Endothelial cell of umbilical vein (primary cell): ENCODE data around the gene USH2A. TPM values are rescaled to one million over a fixed set of nuclear protein-coding genes. Genes with fewer than 3 reads are reported as not detected.

Experiments used
- BruUV-seq: library from RNA; stranded (reverse); fragments of 400-500 nt; replicated peaks from 2 replicates; lab custom pipeline; 2021; lab: Mats Ljungman, UMichigan
- CTCF ChIA-PET: fragments of 300-600, 350-600 bp; sonication (Branson Sonifier 250); formaldehyde crosslinking; loops from one replicate; lab custom pipeline; 2021; ENCODE audit warnings: antibody characterized with exemption, inconsistent platforms; lab: Charles Lee
- POLR2A ChIA-PET: fragments of 300-600, 350-600 bp; sonication (Branson Sonifier 250); formaldehyde crosslinking; loops from one replicate; lab custom pipeline; 2021; ENCODE audit warnings: antibody characterized with exemption, inconsistent platforms; lab: Charles Lee
- DNase-seq: peaks from one replicate; pipeline ENCODE4 v3.0.0-alpha.2; 2011; ENCODE audit warnings: low read depth, low spot score
- FAIRE-seq: peaks from 2 replicates; lab custom pipeline; 2011; peaks lifted over from hg19 to GRCh38; lab: Jason Lieb, UNC
- H2AFZ ChIP-seq: 2 replicates; pipeline ENCODE4 v1.6.0; 2012; ENCODE audit warnings: low read depth, low read length, control low read depth, inconsistent platforms
- H3K27ac ChIP-seq: 2 replicates; pipeline ENCODE4 v1.5.1; 2011; ENCODE audit warnings: low read depth, mild to moderate bottlenecking, control low read depth, low read length, moderate library complexity; ENCODE audit not compliant: insufficient read depth
- H3K27me3 ChIP-seq, 2 experiments: 2 replicates each; pipeline versions ENCODE4 v1.6.0 to v1.6.1; 2011; ENCODE audit warnings: low read length in 2 of 2, mixed read lengths in 1 of 2; ENCODE audit not compliant: control insufficient read depth in 2 of 2, insufficient read depth in 2 of 2
- H3K36me3 ChIP-seq, 2 experiments: 2 replicates in 1 of 2; 3 replicates in 1 of 2; pipeline ENCODE4 v1.5.1; 2011; ENCODE audit warnings: low read length in 2 of 2, mild to moderate bottlenecking in 1 of 2, moderate library complexity in 1 of 2; ENCODE audit not compliant: control insufficient read depth in 2 of 2, insufficient read depth in 2 of 2; ENCODE audit errors: extremely low read depth in 1 of 2
- H3K4me1 ChIP-seq: 3 replicates; pipeline ENCODE4 v1.5.1; 2011; ENCODE audit warnings: mild to moderate bottlenecking, low read length; ENCODE audit not compliant: control insufficient read depth, insufficient read depth; ENCODE audit errors: extremely low read depth
- H3K4me2 ChIP-seq: 2 replicates; pipeline ENCODE4 v1.6.1; 2011; ENCODE audit warnings: low read length, control low read depth, mixed read lengths; ENCODE audit not compliant: insufficient read depth
- H3K4me3 ChIP-seq, 3 experiments: fragments of 200-600 bp in 1 of 3; sonication (generic), shearing (Covaris generic) in 1 of 3; replicated peaks in 1 of 3; 2 replicates each; pipeline ENCODE4 v1.5.1; 2011 to 2016; ENCODE audit warnings: control low read depth in 3 of 3, low read length in 3 of 3, mild to moderate bottlenecking in 2 of 3, inconsistent platforms in 1 of 3, low read depth in 1 of 3, moderate library complexity in 1 of 3; ENCODE audit not compliant: insufficient read depth in 1 of 3
- H3K79me2 ChIP-seq: 2 replicates; pipeline ENCODE4 v1.6.0; 2012; ENCODE audit warnings: low read length, inconsistent platforms; ENCODE audit not compliant: control insufficient read depth, insufficient read depth
- H3K9ac ChIP-seq: replicated peaks from 2 replicates; pipeline ENCODE3; 2011; ENCODE audit warnings: low read length, control low read depth; ENCODE audit not compliant: insufficient read depth; ENCODE audit errors: extremely low read depth
- H3K9me1 ChIP-seq: replicated peaks from 3 replicates; pipeline ENCODE4 v1.6.0; 2011; ENCODE audit warnings: mild to moderate bottlenecking, low read length; ENCODE audit not compliant: control insufficient read depth, insufficient read depth; ENCODE audit errors: extremely low read depth
- H3K9me3 ChIP-seq: replicated peaks from 2 replicates; pipeline ENCODE4 v1.5.1; 2012; ENCODE audit warnings: low read length, inconsistent platforms; ENCODE audit not compliant: control insufficient read depth, insufficient read depth
- H4K20me1 ChIP-seq: replicated peaks from 2 replicates; pipeline ENCODE3; 2011; ENCODE audit warnings: mild to moderate bottlenecking, low read length; ENCODE audit not compliant: control insufficient read depth, insufficient read depth; ENCODE audit errors: extremely low read depth
- CTCF ChIP-seq, 2 donors: IDR thresholded peaks; 1 replicate in 1 of 2; 2 replicates in 1 of 2; pipeline ENCODE4 v1.5.1; 2011; ENCODE audit warnings: low read length in 2 of 2, mild to moderate bottlenecking in 2 of 2, moderate library complexity in 2 of 2, control low read depth in 1 of 2, inconsistent platforms in 1 of 2, low read depth in 1 of 2; ENCODE audit not compliant: insufficient read depth in 1 of 2; ENCODE audit errors: extremely low read depth in 1 of 2
- EZH2 ChIP-seq: IDR thresholded peaks from 2 replicates; pipeline ENCODE4 v1.6.1; 2012; ENCODE audit warnings: borderline replicate concordance, low read depth, mild to moderate bottlenecking, moderate library complexity, low read length, inconsistent platforms; ENCODE audit not compliant: severe bottlenecking
- FOS ChIP-seq: IDR thresholded peaks from 2 replicates; pipeline ENCODE4 v1.6.1; 2011; ENCODE audit warnings: mild to moderate bottlenecking, low read length, moderate library complexity, borderline replicate concordance; ENCODE audit not compliant: insufficient read depth
- GATA2 ChIP-seq: IDR thresholded peaks from 2 replicates; pipeline ENCODE4 v1.7.0; 2011; ENCODE audit warnings: low read depth, mild to moderate bottlenecking, moderate library complexity, mixed read lengths, low read length; ENCODE audit not compliant: insufficient read length, insufficient read depth
- JUN ChIP-seq: IDR thresholded peaks from 2 replicates; pipeline ENCODE4 v1.6.1; 2011; ENCODE audit warnings: borderline replicate concordance, low read depth; ENCODE audit not compliant: insufficient read length, insufficient read depth
- MYC ChIP-seq: IDR thresholded peaks from one replicate; pipeline ENCODE4 v1.6.1; 2011; ENCODE audit warnings: mild to moderate bottlenecking, low read depth, low read length
- POLR2A ChIP-seq: IDR thresholded peaks from 2 replicates; pipeline ENCODE4 v1.6.1; 2012; ENCODE audit warnings: low read depth, mild to moderate bottlenecking, control low read depth, low read length
- POLR2AphosphoS5 ChIP-seq: IDR thresholded peaks from 2 replicates; pipeline ENCODE4 v1.6.1; 2012; ENCODE audit warnings: low read depth, mild to moderate bottlenecking, control low read depth, low read length, moderate library complexity; ENCODE audit not compliant: insufficient read depth
- dilution Hi-C: fragments of 300-500 bp; cut with MboI; formaldehyde crosslinking; loops from one replicate; pipeline ENCODE4 v1.15.0; 2019; ENCODE audit warnings: low sequenced_read_pairs; ENCODE audit not compliant: extremely low pct_ligation_motif_present
- intact Hi-C: fragments of 100-400 bp; cut with micrococcal nuclease; formaldehyde crosslinking; loops from one replicate; pipeline ENCODE4 v1.10.0; 2022
- polyA plus RNA-seq, 4 experiments: library from polyadenylated mRNA; depleted of rRNA in 3 of 4; stranded (reverse) in 3 of 4; unstranded in 1 of 4; fragments of >200 nt; gene quantifications; 2 replicates each; pipeline versions ENCODE4 v1.2.1 to v1.2.3, GENCODE V29; 2011 to 2012; ENCODE audit warnings: missing spikeins in 1 of 4
- total RNA-seq: library from RNA; stranded (reverse); gene quantifications from 2 replicates; pipeline ENCODE4 v1.2.3, GENCODE V29; 2021
- TF ChIP-seq, protein P1 (sequence below): IDR thresholded peaks from 2 replicates; pipeline ENCODE4 v1.6.1; 2011; ENCODE audit not compliant: insufficient read depth, insufficient read length

The USH2A gene
- total and polyA plus RNA-seq, 2 donors (not counting 3 experiments of a cell fraction or from before 2014, with no cell fraction given): not detected

DNA sequence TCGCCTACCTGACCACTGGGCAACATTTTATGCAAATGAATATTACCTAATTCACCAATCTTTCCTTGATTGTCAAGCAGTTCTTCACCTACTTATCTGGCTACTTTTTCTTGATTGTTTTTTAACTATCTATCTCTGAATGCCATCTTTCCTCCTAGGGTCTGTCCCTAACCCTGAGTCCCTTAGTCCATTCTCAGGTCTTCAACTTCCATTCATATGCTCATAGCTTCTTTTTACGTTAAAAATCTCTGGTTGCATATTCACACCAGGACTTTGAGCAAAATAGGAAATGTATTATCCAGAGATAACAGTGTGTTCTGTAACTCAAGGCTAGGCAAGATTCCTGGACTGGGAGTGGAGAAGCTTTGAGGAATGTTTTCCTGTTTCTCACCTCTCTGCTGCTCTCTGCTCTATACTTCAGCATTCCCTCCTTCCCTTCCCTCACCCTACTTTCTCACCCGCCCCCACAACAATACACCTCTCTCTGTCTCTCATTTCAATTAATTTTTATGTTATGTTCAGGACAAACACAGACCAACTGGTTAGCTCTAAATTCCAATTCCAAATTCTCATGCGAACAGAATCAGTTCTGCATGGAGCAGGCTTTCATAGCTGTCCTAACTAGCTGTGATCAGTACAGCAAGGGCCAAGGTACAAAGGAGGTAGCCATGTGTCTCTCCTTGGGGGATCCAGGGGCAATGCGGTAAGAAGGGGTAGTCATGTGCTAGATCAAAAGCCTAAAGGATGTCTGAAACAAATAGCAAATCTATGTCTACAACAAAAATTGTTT is 278.4 kb downstream of the USH2A start:
- Histone ChIP-seq H3K4me3 (no peak overlapping the region), H2AFZ (no peak overlapping the region), H3K36me3 (no peaks in the 10 kb centered on the region), H3K4me1 (no peaks in the 10 kb centered on the region), H3K9ac (no peak overlapping the region), H4K20me1 (no peaks in the 10 kb centered on the region), H3K27me3 (no peaks in the 10 kb centered on the region), H3K4me2 (no peak overlapping the region), H3K27ac (no peak overlapping the region), H3K79me2 (no peaks in the 10 kb centered on the region), H3K9me1 (no peaks in the 10 kb centered on the region), H3K9me3 (no peaks in the 10 kb centered on the region)
- ChIA-PET POLR2A (no interaction called here), CTCF (no interaction called here)
- no peak for DNase-seq
- dilution Hi-C loops (no loop called here), intact Hi-C loops (no loop called here)
- FAIRE-seq: no peak
- TF ChIP-seq CTCF (IDR thresholded peaks at IDR 0.05; ENCODE audit: extremely low read depth in 1 of 2, insufficient read depth in 1 of 2, low read depth in 1 of 2, low read length in 2 of 2) (no peak), EZH2 (no peak), JUN (no peak), POLR2A (no peak), MYC (no peak), FOS (no peak), GATA2 (no peak), POLR2AphosphoS5 (no peak)
- TF ChIP-seq, protein P1, sequence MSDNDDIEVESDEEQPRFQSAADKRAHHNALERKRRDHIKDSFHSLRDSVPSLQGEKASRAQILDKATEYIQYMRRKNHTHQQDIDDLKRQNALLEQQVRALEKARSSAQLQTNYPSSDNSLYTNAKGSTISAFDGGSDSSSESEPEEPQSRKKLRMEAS: no peak
- no TSS peak for BruUV-seq
